ENCODE measurements around the gene PUS1.
"Not testable (repeated sequence)": the region's sequence is repeated elsewhere in the genome, so short reads cannot be mapped to it uniquely, and the experiment has no call there.

The PUS1 gene

GRCh38 chr12:131983554-131983953 is 54.5 kb downstream of the PUS1 start:
- ChIA-PET CTCF (no interaction called here), POLR2A (no interaction called here)
- TF ChIP-seq BHLHE40 (IDR thresholded peaks at IDR 0.05; ENCODE audit: borderline replicate concordance), result no peak
- TF ChIP-seq, protein P1, sequence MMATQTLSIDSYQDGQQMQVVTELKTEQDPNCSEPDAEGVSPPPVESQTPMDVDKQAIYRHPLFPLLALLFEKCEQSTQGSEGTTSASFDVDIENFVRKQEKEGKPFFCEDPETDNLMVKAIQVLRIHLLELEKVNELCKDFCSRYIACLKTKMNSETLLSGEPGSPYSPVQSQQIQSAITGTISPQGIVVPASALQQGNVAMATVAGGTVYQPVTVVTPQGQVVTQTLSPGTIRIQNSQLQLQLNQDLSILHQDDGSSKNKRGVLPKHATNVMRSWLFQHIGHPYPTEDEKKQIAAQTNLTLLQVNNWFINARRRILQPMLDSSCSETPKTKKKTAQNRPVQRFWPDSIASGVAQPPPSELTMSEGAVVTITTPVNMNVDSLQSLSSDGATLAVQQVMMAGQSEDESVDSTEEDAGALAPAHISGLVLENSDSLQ (IDR thresholded peaks at IDR 0.05), result no peak
- no peak for TF ChIP-seq LEF1 (IDR thresholded peaks at IDR 0.05; ENCODE audit: borderline replicate concordance)
- no peak for TF ChIP-seq FOXM1 (IDR thresholded peaks at IDR 0.05; ENCODE audit: borderline replicate concordance)
- no peak for TF ChIP-seq ELF4 (IDR thresholded peaks at IDR 0.05)
- no peak for TF ChIP-seq ARNT (IDR thresholded peaks at IDR 0.05)
- TF ChIP-seq ZNF384 (IDR thresholded peaks at IDR 0.05), result no peak
- no peak for TF ChIP-seq SUZ12 (IDR thresholded peaks at IDR 0.05)
- no peak for TF ChIP-seq L3MBTL2 (conservative IDR thresholded peaks at IDR 0.05)
- TF ChIP-seq TARDBP (IDR thresholded peaks at IDR 0.05), result no peak
- no peak for TF ChIP-seq HDGF (IDR thresholded peaks at IDR 0.05; ENCODE audit: borderline replicate concordance)
- TF ChIP-seq CTBP1 (IDR thresholded peaks at IDR 0.05; ENCODE audit: borderline replicate concordance), result no peak
- TF ChIP-seq FOXA1 (IDR thresholded peaks at IDR 0.05), result no peak
- TF ChIP-seq NFRKB (IDR thresholded peaks at IDR 0.05), result no peak
- TF ChIP-seq SP1 (IDR thresholded peaks at IDR 0.05), result no peak
- TF ChIP-seq FOXK2 (IDR thresholded peaks at IDR 0.05), result no peak
- no peak for DNase-seq (ENCODE audit: extremely low spot score)

DNA sequence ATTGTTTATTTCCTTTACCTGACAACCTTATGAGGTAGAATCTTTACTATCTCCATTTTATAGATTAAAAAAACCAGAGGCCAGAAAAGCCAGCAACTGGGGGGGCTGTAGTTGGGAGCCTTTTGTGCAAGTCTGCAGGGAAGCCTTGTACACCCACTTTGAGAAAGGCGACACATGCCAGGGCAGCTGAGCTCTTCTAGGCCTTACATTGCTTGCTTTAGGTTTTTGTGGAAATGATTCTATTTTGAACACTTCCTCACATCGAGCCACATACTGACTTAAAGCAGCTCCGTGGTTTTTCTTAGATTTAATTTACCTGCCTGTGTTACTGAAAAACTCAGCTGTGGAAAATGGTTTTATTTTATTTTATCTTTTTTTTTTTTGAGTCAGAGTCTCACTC is 55.3 kb downstream of the PUS1 start:
- TF ChIP-seq CTBP1 (IDR thresholded peaks at IDR 0.05; ENCODE audit: borderline replicate concordance), result no peak
- no peak for TF ChIP-seq HDGF (IDR thresholded peaks at IDR 0.05; ENCODE audit: borderline replicate concordance)
- no peak for TF ChIP-seq ZNF384 (IDR thresholded peaks at IDR 0.05)
- no peak for TF ChIP-seq SUZ12 (IDR thresholded peaks at IDR 0.05)
- TF ChIP-seq BHLHE40 (IDR thresholded peaks at IDR 0.05; ENCODE audit: borderline replicate concordance), result no peak
- TF ChIP-seq, protein P1 (IDR thresholded peaks at IDR 0.05), result no peak
- TF ChIP-seq ELF4 (IDR thresholded peaks at IDR 0.05), result no peak
- no peak for TF ChIP-seq LEF1 (IDR thresholded peaks at IDR 0.05; ENCODE audit: borderline replicate concordance)
- TF ChIP-seq L3MBTL2 (conservative IDR thresholded peaks at IDR 0.05), result no peak
- no peak for TF ChIP-seq TARDBP (IDR thresholded peaks at IDR 0.05)
- TF ChIP-seq ARNT (IDR thresholded peaks at IDR 0.05), result no peak
- TF ChIP-seq FOXA1 (IDR thresholded peaks at IDR 0.05), result no peak
- no peak for TF ChIP-seq SP1 (IDR thresholded peaks at IDR 0.05)
- no peak for TF ChIP-seq FOXM1 (IDR thresholded peaks at IDR 0.05; ENCODE audit: borderline replicate concordance)
- TF ChIP-seq NFRKB (IDR thresholded peaks at IDR 0.05), result no peak
- no peak for TF ChIP-seq FOXK2 (IDR thresholded peaks at IDR 0.05)
- CTCF ChIA-PET, result interaction anchor here (0.6 kb wide), 1 partner anchor 16 kb away, joined by 4 read pairs; no protein-coding TSS in a partner anchor
- POLR2A ChIA-PET, result no interaction called here
- no peak for DNase-seq (ENCODE audit: extremely low spot score)

DNA sequence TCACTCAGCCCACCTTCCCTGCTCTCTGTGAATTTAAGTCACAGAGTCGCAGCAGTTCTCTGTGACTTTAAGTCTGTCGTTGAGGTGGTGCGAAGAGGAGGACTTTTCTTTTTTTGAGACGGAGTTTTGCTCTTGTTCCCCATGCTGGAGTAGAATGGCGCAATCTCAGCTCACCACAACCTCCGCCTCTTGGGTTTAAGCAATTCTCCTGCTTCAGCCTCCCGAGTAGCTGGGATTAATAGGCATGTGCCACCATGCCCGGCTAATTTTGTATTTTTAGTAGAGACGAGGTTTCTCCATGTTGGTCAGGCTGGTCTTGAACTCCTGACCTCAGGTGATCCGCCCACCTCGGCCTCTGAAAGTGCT is 56.4 kb downstream of the PUS1 start:
- POLR2A ChIA-PET; CTCF ChIA-PET; DNase-seq (ENCODE audit: extremely low spot score): not testable (repeated sequence)

- ChIA-PET POLR2A (no interaction called here), CTCF (no interaction called here)
- no peak for TF ChIP-seq FOXM1 (IDR thresholded peaks at IDR 0.05; ENCODE audit: borderline replicate concordance)
- no peak for TF ChIP-seq NFRKB (IDR thresholded peaks at IDR 0.05)
- TF ChIP-seq LEF1 (IDR thresholded peaks at IDR 0.05; ENCODE audit: borderline replicate concordance), result no peak
- no peak for TF ChIP-seq ELF4 (IDR thresholded peaks at IDR 0.05)
- TF ChIP-seq L3MBTL2 (conservative IDR thresholded peaks at IDR 0.05), result no peak
- TF ChIP-seq BHLHE40 (IDR thresholded peaks at IDR 0.05; ENCODE audit: borderline replicate concordance), result no peak
- no peak for TF ChIP-seq ZNF384 (IDR thresholded peaks at IDR 0.05)
- TF ChIP-seq FOXK2 (IDR thresholded peaks at IDR 0.05), result no peak
- TF ChIP-seq SUZ12 (IDR thresholded peaks at IDR 0.05), result no peak
- TF ChIP-seq HDGF (IDR thresholded peaks at IDR 0.05; ENCODE audit: borderline replicate concordance), result no peak
- TF ChIP-seq SP1 (IDR thresholded peaks at IDR 0.05), result no peak
- no peak for DNase-seq (ENCODE audit: extremely low spot score)
Measured at GRCh38 chr12:131986361-131986760, 57.3 kb downstream of the PUS1 start.

DNA sequence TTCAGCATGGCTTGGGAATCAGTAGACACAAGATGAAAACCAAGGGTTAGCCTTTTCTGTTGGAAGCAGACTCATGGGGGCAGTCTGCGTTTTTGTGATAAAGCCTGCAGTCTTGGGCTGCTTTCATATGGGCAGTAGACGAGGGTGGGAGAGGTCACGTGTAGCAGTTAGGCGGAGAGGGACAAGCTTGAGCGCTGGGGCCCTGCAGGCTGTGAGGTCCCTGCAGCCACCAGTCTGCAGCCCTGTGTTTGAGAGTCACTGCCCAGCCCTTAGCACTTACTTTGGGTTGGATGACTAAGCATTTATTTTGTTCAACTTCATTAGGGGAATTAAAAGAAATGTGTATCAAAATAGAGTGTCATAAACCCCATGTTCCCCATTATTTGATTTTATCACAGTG is 57.8 kb downstream of the PUS1 start:
- POLR2A ChIA-PET, result no interaction called here
- CTCF ChIA-PET, result no interaction called here
- no peak for DNase-seq (ENCODE audit: extremely low spot score)
- TF ChIP-seq CTBP1 (IDR thresholded peaks at IDR 0.05; ENCODE audit: borderline replicate concordance) (no peak), SP1 (IDR thresholded peaks at IDR 0.05) (no peak), HDGF (IDR thresholded peaks at IDR 0.05; ENCODE audit: borderline replicate concordance) (no peak), FOXA1 (IDR thresholded peaks at IDR 0.05) (no peak), FOXK2 (IDR thresholded peaks at IDR 0.05) (no peak), L3MBTL2 (conservative IDR thresholded peaks at IDR 0.05) (no peak), TARDBP (IDR thresholded peaks at IDR 0.05) (no peak), ZNF384 (IDR thresholded peaks at IDR 0.05) (no peak), BHLHE40 (IDR thresholded peaks at IDR 0.05; ENCODE audit: borderline replicate concordance) (no peak), ARNT (IDR thresholded peaks at IDR 0.05) (no peak), LEF1 (IDR thresholded peaks at IDR 0.05; ENCODE audit: borderline replicate concordance) (no peak), NFRKB (IDR thresholded peaks at IDR 0.05) (no peak), SUZ12 (IDR thresholded peaks at IDR 0.05) (no peak)
- TF ChIP-seq, protein P1 (IDR thresholded peaks at IDR 0.05), result no peak

- CTCF ChIA-PET, result no interaction called here
- POLR2A ChIA-PET, result no interaction called here
Measured at GRCh38 chr12:131987552-131987951, 58.5 kb downstream of the PUS1 start.

More at GRCh38 chr12:131987552-131987951, 58.5 kb downstream of the PUS1 start:
- TF ChIP-seq FOXM1 (IDR thresholded peaks at IDR 0.05; ENCODE audit: borderline replicate concordance) (no peak), ELF4 (IDR thresholded peaks at IDR 0.05) (no peak), ARNT (IDR thresholded peaks at IDR 0.05) (no peak), LEF1 (IDR thresholded peaks at IDR 0.05; ENCODE audit: borderline replicate concordance) (no peak), NFRKB (IDR thresholded peaks at IDR 0.05) (no peak), CTBP1 (IDR thresholded peaks at IDR 0.05; ENCODE audit: borderline replicate concordance) (no peak), ZNF384 (IDR thresholded peaks at IDR 0.05) (no peak), BHLHE40 (IDR thresholded peaks at IDR 0.05; ENCODE audit: borderline replicate concordance) (no peak), SUZ12 (IDR thresholded peaks at IDR 0.05) (no peak)
- TF ChIP-seq, protein P1 (IDR thresholded peaks at IDR 0.05), result no peak
- DNase-seq (ENCODE audit: extremely low spot score), result no peak

All from HEK293T (cell line).